OCI-LY1 (cell line): ENCODE results near the gene RNF182.

Experiments used
- H2AFZ ChIP-seq: fragments of 200-600 bp; sonication (generic), shearing (Covaris generic); 2 replicates; pipeline ENCODE4 v1.6.0; 2014; ENCODE audit warnings: antibody characterized with exemption, mild to moderate bottlenecking, low read length
- H3F3A ChIP-seq: fragments of 200-600 bp; sonication (generic), shearing (Covaris generic); 2 replicates; pipeline ENCODE4 v1.6.0; 2014; ENCODE audit warnings: mild to moderate bottlenecking, antibody characterized with exemption, low read length, moderate library complexity; ENCODE audit not compliant: insufficient read depth
- H3K27ac ChIP-seq: fragments of 200-600 bp; sonication (generic); 2 replicates; pipeline ENCODE4 v1.5.1; 2014; ENCODE audit warnings: low read length, mixed run types, mild to moderate bottlenecking, low read depth; ENCODE audit not compliant: poor library complexity, severe bottlenecking
- H3K27me3 ChIP-seq: fragments of 200-600 bp; sonication (generic); 2 replicates; pipeline ENCODE4 v1.6.0; 2014; ENCODE audit warnings: antibody characterized with exemption, mild to moderate bottlenecking, low read length, moderate library complexity; ENCODE audit not compliant: insufficient read depth
- H3K36me3 ChIP-seq: fragments of 200-600 bp; sonication (generic); 2 replicates; pipeline ENCODE4 v1.6.1; 2014; ENCODE audit warnings: mild to moderate bottlenecking, antibody characterized with exemption, low read length, moderate library complexity, mixed read lengths; ENCODE audit not compliant: insufficient read depth
- H3K4me1 ChIP-seq: fragments of 200-600 bp; sonication (generic); 2 replicates; pipeline ENCODE4 v1.5.1; 2014; ENCODE audit warnings: mild to moderate bottlenecking, low read length, moderate library complexity; ENCODE audit not compliant: insufficient read depth, severe bottlenecking
- H3K4me2 ChIP-seq: fragments of 200-600 bp; sonication (generic), shearing (Covaris generic); 2 replicates; pipeline ENCODE4 v1.6.1; 2014; ENCODE audit warnings: low read length
- H3K4me3 ChIP-seq: fragments of 200-600 bp; sonication (generic); 2 replicates; pipeline ENCODE4 v1.5.1; 2014; ENCODE audit warnings: low read length, low read depth, mild to moderate bottlenecking, mixed read lengths; ENCODE audit not compliant: poor library complexity, severe bottlenecking
- H3K79me2 ChIP-seq: fragments of 200-600 bp; shearing (Covaris generic); 2 replicates; pipeline ENCODE4 v1.6.1; 2016; ENCODE audit warnings: mixed run types, low read length, mixed read lengths; ENCODE audit not compliant: insufficient read depth
- H3K9ac ChIP-seq: fragments of 200-600 bp; sonication (generic), shearing (Covaris generic); 2 replicates; pipeline ENCODE4 v1.6.1; 2014; ENCODE audit warnings: mild to moderate bottlenecking, low read length, mixed read lengths
- H3K9me2 ChIP-seq: fragments of 200-600 bp; sonication (generic), shearing (Covaris generic); 2 replicates; pipeline ENCODE4 v1.6.1; 2014; ENCODE audit warnings: low read depth, mild to moderate bottlenecking, low read length, mixed read lengths
- H3K9me3 ChIP-seq: fragments of 200-600 bp; shearing (Covaris generic); 2 replicates; pipeline ENCODE4 v1.6.1; 2014; ENCODE audit warnings: low read length, mixed read lengths
- H4K20me1 ChIP-seq: fragments of 200-600 bp; sonication (generic), shearing (Covaris generic); 2 replicates; pipeline ENCODE4 v1.6.0; 2016; ENCODE audit warnings: mild to moderate bottlenecking, low read length; ENCODE audit not compliant: insufficient read depth
- CTCF ChIP-seq: fragments of 200-600 bp; sonication (generic), shearing (Covaris generic); IDR thresholded peaks from 2 replicates; pipeline ENCODE4 v1.5.1; 2017; ENCODE audit warnings: mild to moderate bottlenecking, antibody characterized with exemption, low read length, moderate library complexity, mixed read lengths
- EZH2 ChIP-seq: fragments of 200-600 bp; sonication (generic), shearing (Covaris generic); IDR thresholded peaks from 2 replicates; pipeline ENCODE4 v1.8.0; 2017; ENCODE audit warnings: borderline replicate concordance, mixed run types, mild to moderate bottlenecking, antibody characterized with exemption, low read length, moderate library complexity, mixed read lengths

The RNF182 gene

GRCh38 chr6:14004258-14004657 is 79.5 kb downstream of the RNF182 start:
- no peak overlapping the region for H3K27ac ChIP-seq
- H3K4me2 ChIP-seq, result no peak overlapping the region
- H3K4me1 ChIP-seq, result no peaks in the 10 kb centered on the region
- no peaks in the 10 kb centered on the region for H3K9me2 ChIP-seq
- no peaks in the 10 kb centered on the region for H3K79me2 ChIP-seq
- H2AFZ ChIP-seq, result no peak overlapping the region
- no peak for TF ChIP-seq CTCF
- no peaks in the 10 kb centered on the region for H3K36me3 ChIP-seq
- no peaks in the 10 kb centered on the region for H3K27me3 ChIP-seq
- no peak overlapping the region for H3K9ac ChIP-seq
- H3K4me3 ChIP-seq, result no peak overlapping the region
- no peaks in the 10 kb centered on the region for H4K20me1 ChIP-seq
- H3F3A ChIP-seq, result no peaks in the 10 kb centered on the region
- no peaks in the 10 kb centered on the region for H3K9me3 ChIP-seq

GRCh38 chr6:14008809-14009208 is 84.1 kb downstream of the RNF182 start:
- H2AFZ ChIP-seq, result no peak overlapping the region
- no peak overlapping the region for H3K4me3 ChIP-seq
- H3F3A ChIP-seq, result no peaks in the 10 kb centered on the region
- TF ChIP-seq CTCF (no peak), EZH2 (no peak)
- no peak overlapping the region for H3K4me2 ChIP-seq
- H3K36me3 ChIP-seq, result no peaks in the 10 kb centered on the region
- no peaks in the 10 kb centered on the region for H3K27me3 ChIP-seq
- no peaks in the 10 kb centered on the region for H3K79me2 ChIP-seq
- H3K4me1 ChIP-seq, result no peaks in the 10 kb centered on the region
- H3K27ac ChIP-seq, result no peak overlapping the region
- no peaks in the 10 kb centered on the region for H3K9me2 ChIP-seq
- H3K9ac ChIP-seq, result no peak overlapping the region
- no peaks in the 10 kb centered on the region for H4K20me1 ChIP-seq
- no peaks in the 10 kb centered on the region for H3K9me3 ChIP-seq

GRCh38 chr6:14009431-14009830 is 84.7 kb downstream of the RNF182 start:
- H3K27me3 ChIP-seq, result no peaks in the 10 kb centered on the region
- H2AFZ ChIP-seq, result no peak overlapping the region
- H3K79me2 ChIP-seq, result no peaks in the 10 kb centered on the region
- H3K9ac ChIP-seq, result no peak overlapping the region
- H4K20me1 ChIP-seq, result no peaks in the 10 kb centered on the region
- no peaks in the 10 kb centered on the region for H3K4me1 ChIP-seq
- no peak overlapping the region for H3K4me2 ChIP-seq
- no peaks in the 10 kb centered on the region for H3K9me2 ChIP-seq
- H3K4me3 ChIP-seq, result no peak overlapping the region
- TF ChIP-seq EZH2, result no peak
- H3K9me3 ChIP-seq, result no peaks in the 10 kb centered on the region
- H3K36me3 ChIP-seq, result no peaks in the 10 kb centered on the region
- no peak overlapping the region for H3K27ac ChIP-seq
- no peaks in the 10 kb centered on the region for H3F3A ChIP-seq

- Histone ChIP-seq H3K9me3 (no peaks in the 10 kb centered on the region), H3K9ac (no peak overlapping the region), H3K4me3 (no peak overlapping the region), H3K4me2 (no peak overlapping the region), H3F3A (no peaks in the 10 kb centered on the region), H3K9me2 (no peaks in the 10 kb centered on the region), H3K27ac (no peak overlapping the region), H3K79me2 (no peaks in the 10 kb centered on the region), H2AFZ (no peak overlapping the region), H3K4me1 (no peaks in the 10 kb centered on the region), H4K20me1 (no peaks in the 10 kb centered on the region), H3K36me3 (no peaks in the 10 kb centered on the region), H3K27me3 (no peaks in the 10 kb centered on the region)
- TF ChIP-seq CTCF (no peak), EZH2 (no peak)
Measured at GRCh38 chr6:14010275-14010674, 85.5 kb downstream of the RNF182 start.
